Iris pigment epithelial cell (primary cell): Measurements from ENCODE around the gene TIE1.
A peak's percentile ranks its signal among the peaks of the same experiment; 100 is the strongest.

ENCODE experiments used
- DNase-seq: peaks from one replicate; pipeline ENCODE4 v3.0.0-alpha.2; 2011; ENCODE audit warnings: low read depth

The TIE1 gene

DNA sequence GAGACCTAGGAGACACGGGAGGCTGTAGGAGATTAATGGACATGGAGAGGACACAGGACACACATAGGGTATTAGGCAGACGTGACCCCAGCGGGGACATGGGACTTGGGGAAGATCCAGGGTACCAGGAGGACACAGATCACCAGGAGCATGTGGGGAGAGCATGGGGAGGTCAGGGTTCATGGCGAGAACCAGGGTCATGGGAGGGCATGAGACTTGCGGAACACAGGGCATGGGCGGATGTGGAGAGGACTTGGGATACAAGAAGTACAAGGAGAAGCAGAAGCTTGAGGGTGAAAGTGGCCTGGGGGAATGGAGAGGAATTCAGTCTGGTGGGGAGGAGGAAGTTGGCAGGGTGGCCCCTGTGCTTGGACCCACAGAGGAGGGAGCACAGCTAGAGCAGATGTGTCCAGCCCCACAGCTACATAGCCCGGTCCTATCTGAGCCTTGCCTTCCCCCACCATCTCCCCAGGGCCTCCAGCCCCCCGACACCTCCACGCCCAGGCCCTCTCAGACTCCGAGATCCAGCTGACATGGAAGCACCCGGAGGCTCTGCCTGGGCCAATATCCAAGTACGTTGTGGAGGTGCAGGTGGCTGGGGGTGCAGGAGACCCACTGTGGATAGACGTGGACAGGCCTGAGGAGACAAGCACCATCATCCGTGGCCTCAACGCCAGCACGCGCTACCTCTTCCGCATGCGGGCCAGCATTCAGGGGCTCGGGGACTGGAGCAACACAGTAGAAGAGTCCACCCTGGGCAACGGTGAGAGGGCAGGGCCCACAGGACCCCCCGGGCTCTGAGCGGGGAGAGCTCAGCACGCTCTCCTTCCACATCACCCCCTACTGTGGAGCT is 12.1 kb downstream of the TIE1 start:
- no peak for DNase-seq

DNA sequence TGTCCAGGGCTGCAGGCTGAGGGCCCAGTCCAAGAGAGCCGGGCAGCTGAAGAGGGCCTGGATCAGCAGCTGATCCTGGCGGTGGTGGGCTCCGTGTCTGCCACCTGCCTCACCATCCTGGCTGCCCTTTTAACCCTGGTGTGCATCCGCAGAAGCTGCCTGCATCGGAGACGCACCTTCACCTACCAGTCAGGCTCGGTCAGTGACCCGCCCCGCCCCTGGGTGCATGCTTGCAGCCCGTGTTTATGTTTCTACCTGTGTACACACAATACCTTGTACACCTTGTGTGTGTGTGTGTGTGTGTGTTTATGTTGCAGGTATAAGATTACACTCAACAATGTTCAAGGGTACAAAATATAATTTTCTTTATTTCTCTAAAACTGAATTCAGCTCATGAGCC is 13.0 kb downstream of the TIE1 start:
- DNase-seq, result no peak

DNA sequence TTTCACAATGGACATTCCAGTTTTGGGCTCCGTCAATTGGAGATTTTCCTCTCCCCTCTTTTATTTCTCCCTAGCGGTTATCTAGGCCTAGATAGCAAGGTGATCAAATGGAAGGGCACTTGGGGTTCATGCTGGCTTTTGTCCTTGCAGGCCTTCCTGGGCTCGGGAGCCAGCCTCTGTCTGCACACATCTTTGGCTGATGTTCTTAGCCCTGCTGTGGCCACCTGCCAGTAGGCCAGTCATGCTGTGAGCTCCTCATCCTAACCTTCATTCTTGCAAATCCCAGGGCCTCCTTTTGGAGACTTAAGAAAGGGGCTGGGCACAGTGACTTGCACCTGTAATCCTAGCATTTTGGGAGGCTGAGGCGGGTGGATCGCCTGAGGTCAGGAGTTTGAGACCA is 13.5 kb downstream of the TIE1 start:
- no peak for DNase-seq

DNA sequence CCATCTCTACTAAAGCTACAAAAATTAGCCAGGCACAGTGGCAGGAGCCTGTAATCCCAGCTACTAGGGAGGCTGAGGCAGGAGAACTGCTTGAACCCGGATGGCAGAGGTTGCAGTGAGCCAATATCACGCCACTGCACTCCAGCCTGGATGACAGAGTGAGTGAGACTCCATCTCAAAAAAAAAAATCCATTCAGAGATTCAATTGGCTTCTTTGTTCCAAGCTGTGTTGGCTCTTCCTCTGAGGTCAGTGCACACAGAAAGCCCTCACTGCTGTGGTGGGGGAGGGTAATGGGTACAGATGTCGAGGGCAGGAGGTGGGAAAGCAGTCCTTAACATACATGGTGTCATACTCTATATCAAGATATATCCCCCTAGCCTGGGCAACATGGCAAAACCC is 14.7 kb downstream of the TIE1 start:
- DNase-seq, result no peak

DNA sequence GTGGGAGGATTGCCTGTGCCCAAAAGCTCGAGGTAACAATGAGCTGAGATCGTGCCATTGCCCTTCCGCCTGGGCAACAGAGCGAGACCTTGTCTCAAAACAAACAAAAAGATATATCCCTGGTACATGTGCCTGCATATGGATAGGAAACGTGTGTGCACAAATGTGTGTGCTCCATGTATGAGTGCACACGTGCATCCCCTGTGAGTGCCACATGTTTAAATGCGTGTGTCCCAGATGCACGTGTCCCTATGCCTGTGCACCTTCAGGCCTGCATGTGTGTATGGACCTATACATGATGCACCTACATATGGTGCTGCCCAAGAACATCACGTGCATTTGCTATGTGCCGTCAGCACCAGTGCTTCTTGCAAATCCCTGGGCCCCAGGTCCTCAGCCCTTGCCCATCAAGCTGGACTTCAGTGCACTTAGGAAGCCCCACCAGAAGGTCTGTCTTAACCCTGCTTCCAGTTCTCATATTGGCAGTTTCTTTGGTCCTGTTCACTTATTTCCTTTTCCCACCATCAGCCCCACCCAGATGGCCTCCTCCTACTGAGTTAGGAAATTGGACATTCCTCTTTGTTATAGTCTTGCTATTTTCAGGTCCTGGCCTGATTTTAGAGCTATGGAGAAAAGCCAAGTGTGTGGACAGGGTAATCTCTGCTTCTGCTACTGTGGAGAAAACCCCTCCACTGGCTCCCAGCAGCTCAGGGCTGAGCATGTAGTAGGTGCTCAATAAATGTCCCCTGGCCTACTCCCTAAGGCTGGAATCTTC is 15.4 kb downstream of the TIE1 start:
- no peak for DNase-seq

DNA sequence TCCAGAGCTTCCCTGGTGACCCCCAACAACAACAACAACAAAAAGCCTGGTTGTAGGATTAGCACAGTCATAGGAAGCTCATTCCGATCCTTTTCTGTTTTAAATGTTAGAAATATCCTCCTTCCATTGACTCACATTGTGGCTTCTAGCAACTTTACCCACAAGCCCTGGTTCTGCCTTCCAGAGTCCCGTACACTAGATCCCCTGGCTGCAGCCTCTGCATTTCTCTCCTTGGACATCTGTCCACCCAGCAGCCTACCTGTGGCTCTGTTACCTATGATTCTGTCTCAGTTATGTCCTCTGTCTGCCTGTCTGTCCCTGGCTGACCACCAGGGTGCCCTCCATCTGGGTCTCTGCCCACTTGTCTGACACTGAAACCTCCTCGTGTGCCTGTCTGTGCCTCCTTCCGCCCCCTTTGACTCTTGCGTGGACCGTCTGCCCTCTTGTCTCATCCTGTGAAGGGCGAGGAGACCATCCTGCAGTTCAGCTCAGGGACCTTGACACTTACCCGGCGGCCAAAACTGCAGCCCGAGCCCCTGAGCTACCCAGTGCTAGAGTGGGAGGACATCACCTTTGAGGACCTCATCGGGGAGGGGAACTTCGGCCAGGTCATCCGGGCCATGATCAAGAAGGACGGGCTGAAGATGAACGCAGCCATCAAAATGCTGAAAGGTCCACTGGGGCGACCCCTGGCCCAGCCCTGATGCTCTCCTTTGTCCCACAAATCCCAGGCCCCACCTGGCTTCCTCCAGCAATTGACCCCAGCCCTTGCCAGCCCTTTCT is 16.1 kb downstream of the TIE1 start:
- no peak for DNase-seq

DNA sequence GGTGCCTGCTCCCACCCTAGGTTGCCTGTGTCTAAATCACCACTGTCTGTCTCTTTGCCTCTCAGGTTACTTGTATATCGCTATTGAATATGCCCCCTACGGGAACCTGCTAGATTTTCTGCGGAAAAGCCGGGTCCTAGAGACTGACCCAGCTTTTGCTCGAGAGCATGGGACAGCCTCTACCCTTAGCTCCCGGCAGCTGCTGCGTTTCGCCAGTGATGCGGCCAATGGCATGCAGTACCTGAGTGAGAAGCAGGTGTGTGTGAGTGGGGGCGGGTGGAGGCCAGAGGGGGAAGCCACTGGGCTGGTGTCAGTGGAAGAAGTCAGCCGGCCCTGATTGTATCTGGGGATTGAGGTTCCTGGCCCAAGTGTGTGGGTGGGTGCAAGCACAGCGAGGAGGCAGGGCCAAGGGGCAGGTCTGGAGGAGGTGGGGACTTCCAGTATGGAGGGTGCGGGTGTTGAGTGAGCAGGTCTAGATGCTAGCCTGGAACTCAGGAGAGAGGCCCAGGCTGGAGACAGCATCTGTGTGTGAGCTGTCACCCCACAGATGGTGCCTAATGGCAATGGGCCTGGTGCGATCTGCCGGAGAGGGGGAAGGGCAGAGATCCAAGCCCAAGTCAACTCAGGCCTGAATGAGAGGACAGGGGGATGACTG is 17.2 kb downstream of the TIE1 start:
- no peak for DNase-seq

DNA sequence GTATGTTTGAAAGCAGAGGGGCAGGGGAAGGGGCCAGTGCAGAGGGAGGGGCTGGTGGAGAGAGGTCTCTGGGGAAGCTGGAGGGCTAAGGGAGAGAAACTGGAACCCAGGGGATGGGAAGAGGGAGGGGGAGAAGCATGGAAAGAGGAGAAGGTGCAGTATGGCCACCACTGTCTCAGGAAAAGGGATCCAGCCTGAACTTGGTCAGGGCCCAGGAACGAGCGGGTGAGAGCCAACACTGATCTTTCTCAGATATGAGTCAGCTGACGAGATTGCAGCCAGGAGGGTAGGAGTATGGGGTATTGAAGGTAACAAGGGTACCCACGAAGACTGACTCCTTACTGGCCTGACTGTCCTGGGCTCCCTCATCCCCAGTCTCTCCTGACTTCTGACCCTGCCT is 18.0 kb downstream of the TIE1 start:
- DNase-seq, result no peak

DNA sequence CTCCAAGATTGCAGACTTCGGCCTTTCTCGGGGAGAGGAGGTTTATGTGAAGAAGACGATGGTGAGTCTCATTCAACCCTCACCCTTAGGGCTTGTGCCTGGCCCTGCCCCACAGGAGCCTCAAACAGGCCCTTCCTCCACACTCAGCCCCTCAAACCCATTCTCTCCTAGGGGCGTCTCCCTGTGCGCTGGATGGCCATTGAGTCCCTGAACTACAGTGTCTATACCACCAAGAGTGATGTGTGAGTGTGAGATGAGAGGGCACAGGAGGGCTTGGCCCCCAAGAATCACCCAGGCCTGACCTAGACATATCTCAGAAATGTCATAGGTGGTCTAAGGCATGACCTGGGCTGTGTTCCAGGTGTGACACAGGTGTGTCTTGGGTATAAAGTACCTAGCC is 18.5 kb downstream of the TIE1 start:
- DNase-seq, result no peak

DNA sequence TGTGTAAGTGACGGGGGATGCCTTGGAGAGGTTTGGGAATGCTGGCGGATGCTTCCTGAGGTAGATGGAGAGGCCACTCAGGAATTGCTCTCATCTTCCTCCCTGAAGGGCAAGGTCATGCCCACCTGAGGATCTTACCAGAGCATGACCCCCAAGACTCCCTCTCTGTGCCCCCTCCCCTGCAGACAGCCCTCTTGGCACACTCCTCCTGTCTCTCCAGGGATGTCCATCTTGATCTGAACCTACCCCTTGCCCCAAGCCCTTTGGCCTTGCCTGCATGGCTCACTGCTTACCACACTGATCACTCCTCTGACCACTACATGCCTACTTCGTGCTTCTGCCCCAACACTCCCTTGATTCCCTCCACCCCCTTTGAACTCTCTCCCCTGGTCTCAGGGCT is 19.0 kb downstream of the TIE1 start:
- no peak for DNase-seq

DNA sequence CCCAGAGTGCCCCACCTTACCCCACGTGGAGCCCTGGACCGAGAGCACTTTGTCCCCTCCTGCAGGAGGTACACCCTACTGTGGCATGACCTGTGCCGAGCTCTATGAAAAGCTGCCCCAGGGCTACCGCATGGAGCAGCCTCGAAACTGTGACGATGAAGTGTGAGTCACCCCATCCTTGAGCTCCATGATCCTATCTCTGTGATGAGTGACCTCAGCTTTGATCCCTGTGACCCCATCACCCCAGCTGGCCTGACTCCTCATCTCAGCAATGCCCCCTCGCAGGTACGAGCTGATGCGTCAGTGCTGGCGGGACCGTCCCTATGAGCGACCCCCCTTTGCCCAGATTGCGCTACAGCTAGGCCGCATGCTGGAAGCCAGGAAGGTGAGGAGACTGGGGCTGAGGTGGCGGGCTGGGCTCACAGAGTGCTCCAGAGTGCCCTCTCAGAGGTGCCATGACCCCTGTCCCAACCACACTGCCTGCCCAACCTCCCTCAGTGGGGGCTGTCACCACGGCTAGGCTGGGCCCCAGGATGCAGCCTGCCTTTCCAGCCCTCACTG is 20.6 kb downstream of the TIE1 start:
- no peak for DNase-seq

DNA sequence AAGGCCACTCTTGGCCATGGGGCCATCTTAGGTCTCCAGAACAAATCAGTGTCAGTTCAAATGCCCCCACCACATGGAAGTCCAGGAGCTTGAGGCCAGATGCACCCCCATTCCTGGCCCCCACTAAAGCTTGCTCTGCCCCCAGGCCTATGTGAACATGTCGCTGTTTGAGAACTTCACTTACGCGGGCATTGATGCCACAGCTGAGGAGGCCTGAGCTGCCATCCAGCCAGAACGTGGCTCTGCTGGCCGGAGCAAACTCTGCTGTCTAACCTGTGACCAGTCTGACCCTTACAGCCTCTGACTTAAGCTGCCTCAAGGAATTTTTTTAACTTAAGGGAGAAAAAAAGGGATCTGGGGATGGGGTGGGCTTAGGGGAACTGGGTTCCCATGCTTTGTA is 21.7 kb downstream of the TIE1 start:
- DNase-seq, result no peak

DNA sequence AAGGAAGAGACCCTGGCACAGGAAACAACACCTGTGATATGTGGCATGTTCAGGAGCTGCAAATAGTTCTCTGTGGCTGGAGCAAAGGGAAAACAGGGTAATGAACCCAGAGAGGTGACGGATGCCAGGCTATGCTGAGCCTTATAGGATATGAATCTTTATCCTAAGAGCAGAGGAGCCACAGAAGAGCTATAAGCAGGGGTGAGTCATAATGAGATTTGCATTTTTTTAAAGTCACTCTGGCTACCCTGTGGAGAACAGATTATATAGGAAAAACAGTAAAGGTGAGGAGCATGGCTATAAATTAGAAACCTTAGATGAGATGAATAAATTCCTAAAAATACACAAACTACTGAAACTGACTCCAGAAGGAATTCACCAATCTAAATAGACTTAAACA is 24.0 kb downstream of the TIE1 start:
- no peak for DNase-seq

DNA sequence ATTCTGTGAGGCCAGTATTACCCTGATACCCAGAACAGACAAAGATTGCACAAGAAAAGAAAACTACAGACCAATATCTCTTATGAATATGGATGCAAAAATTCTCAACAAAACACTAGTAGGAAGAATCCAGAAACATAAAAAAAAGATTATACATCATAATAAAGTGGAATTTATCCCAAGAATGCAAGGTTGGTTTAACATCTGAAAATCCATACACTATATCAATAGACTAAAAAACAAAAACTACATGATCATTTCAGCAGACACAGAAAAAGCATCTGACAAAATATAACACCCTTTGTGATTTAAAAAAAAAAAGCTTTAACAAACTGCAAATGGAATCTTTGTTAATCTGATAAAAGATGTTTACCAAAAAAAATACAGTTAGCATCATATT is 24.6 kb downstream of the TIE1 start:
- DNase-seq, result no peak

DNA sequence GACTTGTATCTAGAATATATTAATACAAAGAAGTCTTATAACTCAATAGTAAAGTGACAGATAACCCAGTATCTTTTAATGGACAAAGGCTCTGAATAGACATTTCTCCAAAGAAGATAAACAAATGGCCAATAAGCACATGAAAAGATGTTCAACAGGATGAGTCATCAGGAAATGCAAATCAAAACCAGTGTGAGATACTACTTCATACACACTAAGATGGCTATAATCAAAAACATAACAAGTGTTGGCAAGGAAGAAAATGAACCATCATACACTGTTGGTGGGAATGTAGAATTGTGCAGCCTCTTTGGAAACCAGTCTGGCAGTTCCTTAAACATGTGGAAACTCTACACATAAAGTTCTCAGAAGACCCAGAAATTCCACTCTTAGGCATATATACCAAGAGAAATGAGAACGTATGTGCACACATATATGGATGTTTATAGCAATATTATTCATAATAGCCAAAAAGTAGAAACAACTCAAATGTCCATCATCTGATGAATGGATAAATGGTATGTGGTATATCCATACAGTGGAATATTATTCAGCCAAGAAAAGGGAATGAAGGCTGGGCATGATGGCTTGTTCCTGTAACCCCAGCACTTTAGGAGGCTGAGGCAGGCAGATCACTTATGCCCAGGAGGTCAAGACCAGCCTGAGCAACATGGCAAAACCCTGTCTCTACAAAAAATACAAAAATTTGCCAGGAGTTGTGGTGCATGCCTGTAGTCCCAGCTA is 26.9 kb downstream of the TIE1 start:
- peak; percentile 37 for DNase-seq

DNA sequence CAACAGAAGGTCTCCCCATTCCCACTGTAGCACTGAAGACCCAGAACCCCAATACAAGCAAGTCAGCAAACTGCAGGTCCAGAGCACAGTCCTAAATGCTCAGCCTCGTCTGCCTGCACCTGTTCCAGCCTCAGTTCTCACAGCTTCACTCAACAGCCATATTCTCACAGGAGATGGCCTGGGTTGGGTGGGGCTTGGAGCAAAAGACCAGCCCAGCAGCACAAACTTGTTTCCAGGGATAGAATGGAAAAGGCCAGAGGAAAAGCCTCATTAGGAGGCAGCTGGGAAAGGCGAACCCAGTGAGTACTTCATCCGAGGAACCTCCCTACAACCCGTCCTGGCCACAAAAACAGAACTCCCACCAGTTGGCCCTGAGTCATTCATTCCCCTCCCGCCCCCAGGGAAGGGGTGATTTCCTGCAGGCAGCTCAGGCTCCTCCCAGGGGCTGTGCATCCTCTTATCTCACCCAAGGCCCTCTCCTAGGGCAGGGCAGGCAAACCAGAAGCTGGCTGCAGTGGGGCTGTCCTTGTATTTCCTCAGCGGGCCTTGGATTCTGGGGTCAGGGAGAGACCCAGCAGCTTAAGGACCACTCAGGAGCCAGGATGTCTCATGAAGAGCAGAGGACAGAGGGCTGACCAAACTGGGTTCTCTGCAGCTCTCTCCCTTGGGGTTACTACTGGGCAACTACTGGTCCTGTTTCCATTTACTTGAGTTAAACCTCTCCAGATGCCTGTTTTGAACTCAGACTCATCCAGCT is 29.4 kb downstream of the TIE1 start:
- peak; percentile 82 for DNase-seq

DNA sequence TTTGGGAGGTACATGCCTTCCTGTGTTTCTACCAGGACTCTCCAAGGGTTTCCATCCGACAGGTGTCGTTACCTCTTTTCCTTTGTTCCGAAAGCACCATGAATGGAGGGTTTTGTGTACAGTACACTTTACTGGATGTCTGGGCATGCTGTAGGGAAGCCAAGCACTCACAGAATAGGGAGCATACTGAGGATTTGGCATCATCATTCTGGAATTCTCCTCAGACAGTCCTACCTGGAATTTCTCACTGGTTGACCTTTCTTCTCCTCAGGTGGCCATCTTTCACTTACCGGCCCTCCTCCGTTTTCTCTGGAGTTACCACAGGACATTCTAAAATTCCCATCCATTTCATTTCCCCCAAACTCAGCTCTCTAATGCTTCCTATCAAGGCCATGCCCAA is 30.9 kb downstream of the TIE1 start:
- DNase-seq, result no peak

DNA sequence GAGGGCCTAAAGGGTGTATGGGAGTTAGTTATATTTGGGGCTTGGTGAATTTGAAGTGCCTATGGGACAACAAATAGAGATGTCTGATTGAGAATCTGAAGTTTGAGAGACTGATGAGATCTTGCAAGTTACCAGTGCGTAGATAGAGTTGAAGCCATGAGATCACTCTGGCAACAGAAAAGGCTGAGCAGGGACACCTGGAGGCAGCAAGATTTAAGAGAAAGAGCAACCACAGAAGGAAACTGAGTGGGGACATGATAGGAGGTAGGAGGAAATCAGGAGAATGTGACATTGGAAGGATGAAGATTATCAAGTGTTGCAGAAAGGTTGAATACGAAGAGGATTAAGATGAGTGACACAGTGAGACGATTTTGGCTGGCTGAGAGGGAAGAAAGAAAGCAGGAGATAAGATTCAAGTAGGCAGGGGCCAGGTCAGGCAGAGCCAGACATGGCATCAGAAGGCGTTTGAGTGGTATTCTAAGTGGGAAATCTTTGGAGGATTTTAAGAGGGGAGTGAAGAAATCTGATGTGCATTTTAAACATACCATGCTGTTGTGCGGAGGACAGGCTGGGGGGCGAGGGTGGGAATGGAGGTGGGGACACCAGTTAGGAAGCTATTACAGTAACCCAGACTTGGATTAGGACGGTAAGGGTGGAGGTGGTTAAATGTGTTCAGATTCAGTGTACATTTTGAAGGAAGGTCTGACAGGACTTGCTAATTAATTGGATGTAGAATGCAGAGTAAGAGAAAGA is 33.8 kb downstream of the TIE1 start:
- DNase-seq, result no peak

DNA sequence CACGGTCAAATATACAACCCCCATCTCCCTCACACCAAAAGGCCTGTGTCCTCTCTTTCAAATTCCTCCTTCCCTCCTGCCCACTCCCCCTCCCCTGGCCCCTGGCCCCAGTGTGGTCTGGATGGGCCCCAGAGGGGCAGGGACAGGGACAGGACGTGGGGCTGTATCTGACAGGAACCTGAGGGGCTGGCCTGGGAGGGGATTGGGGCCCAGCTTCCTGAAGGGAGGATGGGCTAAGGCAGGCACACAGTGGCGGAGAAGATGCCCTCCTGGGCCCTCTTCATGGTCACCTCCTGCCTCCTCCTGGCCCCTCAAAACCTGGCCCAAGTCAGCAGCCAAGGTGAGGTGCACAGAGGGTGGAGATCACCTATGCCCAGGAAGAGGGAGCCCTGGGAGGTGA is 36.8 kb downstream of the TIE1 start, which contains the start of gene MPL:
MPL (plus strand) TSS at position 231 of the 400 bp plus-strand sequence; CDS start at position 262, 31 bp downstream.
- no peak for DNase-seq

DNA sequence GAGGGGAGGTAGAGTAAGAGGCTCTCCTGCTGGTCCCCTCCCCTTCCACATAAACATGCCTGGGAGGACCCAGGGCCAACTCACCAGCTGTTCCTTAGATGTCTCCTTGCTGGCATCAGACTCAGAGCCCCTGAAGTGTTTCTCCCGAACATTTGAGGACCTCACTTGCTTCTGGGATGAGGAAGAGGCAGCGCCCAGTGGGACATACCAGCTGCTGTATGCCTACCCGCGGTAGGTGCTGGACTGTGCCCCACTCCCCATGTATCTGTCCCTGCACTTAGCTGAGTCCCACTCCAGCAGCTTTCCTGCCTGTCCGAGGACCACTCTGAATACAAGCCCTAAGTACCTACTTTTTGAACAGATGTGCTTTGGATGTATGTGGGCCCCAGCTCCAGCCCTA is 37.2 kb downstream of the TIE1 start:
- DNase-seq, result no peak
